ENCODE measurements around the gene LRCH1. TPM values are rescaled to one million over a fixed set of nuclear protein-coding genes. Genes with fewer than 3 reads are reported as not detected.

The LRCH1 gene
- total and polyA plus RNA-seq, 2 of the 13 experiments (the other 11 are each of a cell fraction or from before 2014, with no cell fraction given), result 4.1 to 12.6 TPM

GRCh38 chr13:46607768-46608564 lies 55.0 kb downstream of the LRCH1 start (continued):
- peak; percentile 41; the same call in 1 of the 2 replicates for TF ChIP-seq ZBTB33 (CRISPR knock-in tag; IDR thresholded peaks at IDR 0.05)
- TF ChIP-seq RXRB (CRISPR knock-in tag; IDR thresholded peaks at IDR 0.05; ENCODE audit: borderline replicate concordance), result peak; percentile 91
- TF ChIP-seq MEIS1 (CRISPR knock-in tag; IDR thresholded peaks at IDR 0.05; ENCODE audit: borderline replicate concordance), result no peak
- no peak for TF ChIP-seq BHLHE40 (IDR thresholded peaks at IDR 0.05; ENCODE audit: low read length)
- TF ChIP-seq ZNF574 (CRISPR knock-in tag; IDR thresholded peaks at IDR 0.05), result peak; percentile 46; the same call in 1 of the 2 replicates
- TF ChIP-seq ZBTB44 (CRISPR knock-in tag; IDR thresholded peaks at IDR 0.05), result no peak
- no peak for TF ChIP-seq ZNF687 (CRISPR knock-in tag; IDR thresholded peaks at IDR 0.05)
- TF ChIP-seq NFE2L2 (IDR thresholded peaks at IDR 0.05; ENCODE audit: low read length), result 0 out of 2 replicates have a peak, but pooled peaks have one; percentile 34
- no peak for TF ChIP-seq PHB2 (IDR thresholded peaks at IDR 0.05; ENCODE audit: partially characterized antibody)
- TF ChIP-seq FIP1L1 (IDR thresholded peaks at IDR 0.05; ENCODE audit: borderline replicate concordance, insufficient read depth, low read depth, low read length), result no peak
- TF ChIP-seq ATF7 (IDR thresholded peaks at IDR 0.05), result no peak
- TF ChIP-seq ATF7 (CRISPR knock-in tag; IDR thresholded peaks at IDR 0.05), result no peak
- TF ChIP-seq PPARG (CRISPR knock-in tag; conservative IDR thresholded peaks at IDR 0.05), result peak; percentile 41; the same call in 1 of the 2 replicates

All from HepG2 (cell line).